A673 (cell line): ENCODE measurements around the gene ARPC1B. TPM values are rescaled to one million over a fixed set of nuclear protein-coding genes. Genes with fewer than 3 reads are reported as not detected.
"Not testable (repeated sequence)": the region's sequence is repeated elsewhere in the genome, so short reads cannot be mapped to it uniquely, and the experiment has no call there.

ENCODE experiments used
- BruUV-seq: library from RNA; stranded (reverse); fragments of 400-500 nt; replicated peaks from 2 replicates; lab custom pipeline; 2021; lab: Mats Ljungman, UMichigan
- CTCF ChIA-PET: fragments of 300-600 bp; sonication (Branson Sonifier 250); formaldehyde crosslinking; loops from one replicate; lab custom pipeline; 2022; ENCODE audit warnings: antibody characterized with exemption; lab: Charles Lee
- POLR2A ChIA-PET: fragments of 300-600 bp; sonication (Branson Sonifier 250); formaldehyde crosslinking; loops from one replicate; lab custom pipeline; 2022; ENCODE audit warnings: antibody characterized with exemption; ENCODE audit not compliant: low non-redundant PET; lab: Charles Lee
- DNase-seq: peaks from one replicate; pipeline ENCODE4 v3.0.0-alpha.2; 2015; ENCODE audit warnings: low spot score
- H3K27ac ChIP-seq: fragments of 200-600 bp; sonication (generic); 2 replicates; pipeline ENCODE4 v1.5.1; 2016; ENCODE audit warnings: mixed run types, low read depth, mild to moderate bottlenecking, mixed read lengths, antibody characterized with exemption, low read length; ENCODE audit not compliant: poor library complexity, severe bottlenecking
- H3K27me3 ChIP-seq: fragments of 200-600 bp; sonication (generic); replicated peaks from 2 replicates; pipeline ENCODE4 v1.6.1; 2017; ENCODE audit warnings: mixed run types, low read depth, mild to moderate bottlenecking, mixed read lengths, antibody characterized with exemption, low read length; ENCODE audit not compliant: insufficient read depth, poor library complexity
- H3K36me3 ChIP-seq: fragments of 200-600 bp; sonication (generic); 2 replicates; pipeline ENCODE4 v1.6.1; 2016; ENCODE audit warnings: mixed run types, mild to moderate bottlenecking, mixed read lengths, antibody characterized with exemption, low read length; ENCODE audit not compliant: insufficient read depth, poor library complexity, severe bottlenecking
- H3K4me1 ChIP-seq: fragments of 200-600 bp; sonication (generic); 2 replicates; pipeline ENCODE4 v1.6.1; 2017; ENCODE audit warnings: mixed run types, mild to moderate bottlenecking, mixed read lengths, antibody characterized with exemption, low read length; ENCODE audit not compliant: insufficient read depth, poor library complexity, severe bottlenecking
- H3K4me3 ChIP-seq: fragments of 200-600 bp; sonication (generic); 2 replicates; pipeline ENCODE4 v1.5.1; 2016; ENCODE audit warnings: low read depth, mixed run types, mild to moderate bottlenecking, mixed read lengths, low read length; ENCODE audit not compliant: poor library complexity, severe bottlenecking
- H3K9me3 ChIP-seq: fragments of 200-600 bp; sonication (generic); 2 replicates; pipeline ENCODE4 v1.6.1; 2016; ENCODE audit warnings: mixed run types, low read depth, mild to moderate bottlenecking, mixed read lengths, antibody characterized with exemption, low read length; ENCODE audit not compliant: poor library complexity, severe bottlenecking
- CTCF ChIP-seq: fragments of 300-800, 200-600 bp; sonication (generic); conservative IDR thresholded peaks from 2 replicates; pipeline ENCODE4 v1.5.1; 2017; ENCODE audit warnings: low read depth, mild to moderate bottlenecking, antibody characterized with exemption, low read length, moderate library complexity, mixed read lengths
- EZH2 ChIP-seq: fragments of 200-600 bp; sonication (generic); IDR thresholded peaks from 2 replicates; pipeline ENCODE4 v1.6.1; 2017; ENCODE audit warnings: borderline replicate concordance, low read depth, mild to moderate bottlenecking, mixed read lengths, antibody characterized with exemption, low read length; ENCODE audit not compliant: poor library complexity, severe bottlenecking
- intact Hi-C: fragments of 100-400 bp; cut with micrococcal nuclease; formaldehyde crosslinking; loops from one replicate; pipeline ENCODE4 v1.10.0; 2022; ENCODE audit not compliant: unreplicated experiment
- total RNA-seq: library from RNA; stranded (reverse); gene quantifications from 2 replicates; pipeline ENCODE4 v1.2.3, GENCODE V29; 2021

ARPC1B gene
- total RNA-seq, 1 experiment from 2014 or later, result 29.9 TPM

GRCh38 chr7:99410635-99411034 is 36.1 kb downstream of the ARPC1B start:
- Histone ChIP-seq H3K4me1 (peaks cover 22% of the 10 kb centered on the region), H3K27ac (peak overlapping the region; percentile 99), H3K36me3 (peaks cover 50% of the 10 kb centered on the region), H3K27me3 (no peaks in the 10 kb centered on the region), H3K9me3 (no peaks in the 10 kb centered on the region), H3K4me3 (no peak overlapping the region)
- DNase-seq, result no peak
- POLR2A ChIA-PET, result interaction anchor here (0.6 kb wide), 1 partner anchor 12 kb away, joined by 3 read pairs; no protein-coding TSS in a partner anchor
- intact Hi-C loops, result no loop called here
- no TSS peak for BruUV-seq
- TF ChIP-seq EZH2, result no peak
- no peak for TF ChIP-seq CTCF
- CTCF ChIA-PET, result no interaction called here

GRCh38 chr7:99415513-99416127 is 41.1 kb downstream of the ARPC1B start:
- H3K9me3 ChIP-seq, H3K27me3 ChIP-seq, intact Hi-C loops, H3K4me1 ChIP-seq, BruUV-seq, H3K4me3 ChIP-seq, H3K27ac ChIP-seq, CTCF ChIA-PET: not testable (repeated sequence)
- DNase-seq, result peak; percentile 53
- POLR2A ChIA-PET, result interaction anchor here (0.6 kb wide), 1 partner anchor 298 kb away, joined by 3 read pairs; no protein-coding TSS in a partner anchor
- peak; percentile 55 for TF ChIP-seq CTCF
- peaks cover 92% of the 10 kb centered on the region for H3K36me3 ChIP-seq

- Histone ChIP-seq H3K27ac (no peak overlapping the region), H3K36me3 (peaks cover 87% of the 10 kb centered on the region), H3K27me3 (no peaks in the 10 kb centered on the region), H3K4me1 (no peaks in the 10 kb centered on the region), H3K4me3 (no peak overlapping the region), H3K9me3 (no peaks in the 10 kb centered on the region)
- no peak for DNase-seq
- no TSS peak for BruUV-seq
- ChIA-PET POLR2A (no interaction called here), CTCF (no interaction called here)
- no peak for TF ChIP-seq CTCF
- TF ChIP-seq EZH2, result no peak
- intact Hi-C loops, result no loop called here
These were observed 43.7 kb downstream of the ARPC1B start for GRCh38 chr7:99418260-99418659.
